ENCODE data around the gene NDC80.

The NDC80 gene

GRCh38 chr18:2535419-2535910 lies 35.9 kb upstream of the NDC80 start:
- Histone ChIP-seq H3K36me3 (ENCODE audit: control insufficient read depth in 1 of 2, insufficient read depth in 2 of 2, low read depth in 1 of 2, low read length in 2 of 2) (peaks cover 2 to 14% of the 10 kb centered on the region in 2 experiments), H3K9me3 (ENCODE audit: control insufficient read depth, low read length) (peaks cover 7% of the 10 kb centered on the region), H3K4me2 (ENCODE audit: low read length, poor library complexity, severe bottlenecking) (no peak overlapping the region), H3K79me1 (replicated peaks; ENCODE audit: low read length, poor library complexity, severe bottlenecking) (no peaks in the 10 kb centered on the region), H3K4me1 (ENCODE audit: control insufficient read depth, insufficient read depth, low read depth, low read length) (peaks cover 3% of the 10 kb centered on the region), H3K14ac (ENCODE audit: low read length in 2 of 2) (no peak overlapping the region), H2AFZ (ENCODE audit: low read depth, low read length) (no peak overlapping the region), H3K18ac (ENCODE audit: low read depth in 1 of 2, low read length in 2 of 2) (no peak overlapping the region), H2AK5ac (ENCODE audit: low read length, severe bottlenecking) (peak overlapping the region; percentile 89), H2BK5ac (ENCODE audit: low read depth, low read length, poor library complexity, severe bottlenecking) (peak overlapping the region; percentile 39), H3K27me3 (ENCODE audit: control insufficient read depth in 1 of 2, insufficient read depth in 1 of 2, low read length in 2 of 2) (no peaks in the 10 kb centered on the region), H2BK15ac (ENCODE audit: low read depth, poor library complexity, severe bottlenecking) (no peak overlapping the region), H2BK120ac (ENCODE audit: low read depth, low read length) (no peak overlapping the region), H3K4me3 (ENCODE audit: insufficient read depth in 1 of 2, low read depth in 1 of 2, low read length in 2 of 2) (no peak overlapping the region), H2BK12ac (ENCODE audit: low read length in 2 of 2) (no peak overlapping the region), H4K91ac (ENCODE audit: low read length) (no peak overlapping the region), H3K9ac (ENCODE audit: low read length) (no peak overlapping the region), H3K4ac (ENCODE audit: low read depth in 1 of 2, low read length in 2 of 2) (no peak overlapping the region), H3K23ac (ENCODE audit: low read length in 2 of 2) (no peak overlapping the region), H4K8ac (ENCODE audit: low read length) (no peak overlapping the region), H3K27ac (ENCODE audit: low read length, poor library complexity, severe bottlenecking) (peak overlapping the region; percentile 92)
- DNase-seq: no peak
- 96% methylated on average over 1 of the region's 1 CpG for WGBS

GRCh38 chr18:2536063-2536462 lies 35.3 kb upstream of the NDC80 start:
- H3K79me1 ChIP-seq (replicated peaks; ENCODE audit: low read length, poor library complexity, severe bottlenecking): no peaks in the 10 kb centered on the region
- WGBS: 98% methylated on average over 1 of the region's 2 CpGs
- no peak overlapping the region for H3K14ac ChIP-seq (ENCODE audit: low read length in 2 of 2)
- H2AK5ac ChIP-seq (ENCODE audit: low read length, severe bottlenecking): peak overlapping the region; percentile 90
- peak overlapping the region; percentile 99 for H2BK5ac ChIP-seq (ENCODE audit: low read depth, low read length, poor library complexity, severe bottlenecking)
- H3K4me1 ChIP-seq (ENCODE audit: control insufficient read depth, insufficient read depth, low read depth, low read length): peaks cover 3% of the 10 kb centered on the region
- H2BK12ac ChIP-seq (ENCODE audit: low read length in 2 of 2): no peak overlapping the region
- H3K36me3 ChIP-seq (ENCODE audit: control insufficient read depth in 1 of 2, insufficient read depth in 2 of 2, low read depth in 1 of 2, low read length in 2 of 2): peaks cover 2 to 14% of the 10 kb centered on the region in 2 experiments
- no peaks in the 10 kb centered on the region for H3K27me3 ChIP-seq (ENCODE audit: control insufficient read depth in 1 of 2, insufficient read depth in 1 of 2, low read length in 2 of 2)
- H3K4me3 ChIP-seq (ENCODE audit: insufficient read depth in 1 of 2, low read depth in 1 of 2, low read length in 2 of 2): no peak overlapping the region
- H4K91ac ChIP-seq (ENCODE audit: low read length): no peak overlapping the region
- peak overlapping the region; percentile 99 for H3K27ac ChIP-seq (ENCODE audit: low read length, poor library complexity, severe bottlenecking)
- H3K18ac ChIP-seq (ENCODE audit: low read depth in 1 of 2, low read length in 2 of 2): no peak overlapping the region
- H3K9ac ChIP-seq (ENCODE audit: low read length): peak overlapping the region; percentile 57
- no peak overlapping the region for H2AFZ ChIP-seq (ENCODE audit: low read depth, low read length)
- H2BK15ac ChIP-seq (ENCODE audit: low read depth, poor library complexity, severe bottlenecking): no peak overlapping the region
- no peak overlapping the region for H3K23ac ChIP-seq (ENCODE audit: low read length in 2 of 2)
- peak; percentile 13 for DNase-seq
- peaks cover 7% of the 10 kb centered on the region for H3K9me3 ChIP-seq (ENCODE audit: control insufficient read depth, low read length)
- peak overlapping the region; percentile 29 for H3K4me2 ChIP-seq (ENCODE audit: low read length, poor library complexity, severe bottlenecking)
- no peak overlapping the region for H2BK120ac ChIP-seq (ENCODE audit: low read depth, low read length)
- no peak overlapping the region for H4K8ac ChIP-seq (ENCODE audit: low read length)
- no peak overlapping the region for H3K4ac ChIP-seq (ENCODE audit: low read depth in 1 of 2, low read length in 2 of 2)

GRCh38 chr18:2536493-2536892 lies 34.9 kb upstream of the NDC80 start:
- Histone ChIP-seq H3K14ac (ENCODE audit: low read length in 2 of 2) (no peak overlapping the region), H3K4me1 (ENCODE audit: control insufficient read depth, insufficient read depth, low read depth, low read length) (peaks cover 3% of the 10 kb centered on the region), H2AFZ (ENCODE audit: low read depth, low read length) (no peak overlapping the region), H4K8ac (ENCODE audit: low read length) (no peak overlapping the region), H3K27me3 (ENCODE audit: control insufficient read depth in 1 of 2, insufficient read depth in 1 of 2, low read length in 2 of 2) (no peaks in the 10 kb centered on the region), H4K91ac (ENCODE audit: low read length) (no peak overlapping the region), H2BK120ac (ENCODE audit: low read depth, low read length) (no peak overlapping the region), H2AK5ac (ENCODE audit: low read length, severe bottlenecking) (no peak overlapping the region), H3K4ac (ENCODE audit: low read depth in 1 of 2, low read length in 2 of 2) (no peak overlapping the region), H3K23ac (ENCODE audit: low read length in 2 of 2) (no peak overlapping the region), H3K4me3 (ENCODE audit: insufficient read depth in 1 of 2, low read depth in 1 of 2, low read length in 2 of 2) (no peak overlapping the region), H3K79me1 (replicated peaks; ENCODE audit: low read length, poor library complexity, severe bottlenecking) (no peaks in the 10 kb centered on the region), H2BK15ac (ENCODE audit: low read depth, poor library complexity, severe bottlenecking) (no peak overlapping the region), H2BK12ac (ENCODE audit: low read length in 2 of 2) (no peak overlapping the region), H2BK5ac (ENCODE audit: low read depth, low read length, poor library complexity, severe bottlenecking) (peak overlapping the region; percentile 99), H3K27ac (ENCODE audit: low read length, poor library complexity, severe bottlenecking) (peak overlapping the region; percentile 99), H3K9ac (ENCODE audit: low read length) (peak overlapping the region; percentile 57), H3K4me2 (ENCODE audit: low read length, poor library complexity, severe bottlenecking) (peak overlapping the region; percentile 29), H3K18ac (ENCODE audit: low read depth in 1 of 2, low read length in 2 of 2) (no peak overlapping the region), H3K9me3 (ENCODE audit: control insufficient read depth, low read length) (peaks cover 7% of the 10 kb centered on the region), H3K36me3 (ENCODE audit: control insufficient read depth in 1 of 2, insufficient read depth in 2 of 2, low read depth in 1 of 2, low read length in 2 of 2) (peaks cover 2 to 14% of the 10 kb centered on the region in 2 experiments)
- 48% methylated on average over 3 of the region's 4 CpGs for WGBS
- peak; percentile 85 for DNase-seq

- H2AK5ac ChIP-seq (ENCODE audit: low read length, severe bottlenecking): no peak overlapping the region
- H2BK5ac ChIP-seq (ENCODE audit: low read depth, low read length, poor library complexity, severe bottlenecking): no peak overlapping the region
- H3K4me2 ChIP-seq (ENCODE audit: low read length, poor library complexity, severe bottlenecking): no peak overlapping the region
- no peak overlapping the region for H2BK15ac ChIP-seq (ENCODE audit: low read depth, poor library complexity, severe bottlenecking)
- DNase-seq: no peak
- H2BK120ac ChIP-seq (ENCODE audit: low read depth, low read length): no peak overlapping the region
- no peak overlapping the region for H2AFZ ChIP-seq (ENCODE audit: low read depth, low read length)
- H3K4me1 ChIP-seq (ENCODE audit: control insufficient read depth, insufficient read depth, low read depth, low read length): peaks cover 3% of the 10 kb centered on the region
- H3K36me3 ChIP-seq (ENCODE audit: control insufficient read depth in 1 of 2, insufficient read depth in 2 of 2, low read depth in 1 of 2, low read length in 2 of 2): peaks cover under 1 to 14% of the 10 kb centered on the region in 2 experiments
- peak overlapping the region; percentile 99 for H3K27ac ChIP-seq (ENCODE audit: low read length, poor library complexity, severe bottlenecking)
- no peak overlapping the region for H4K91ac ChIP-seq (ENCODE audit: low read length)
- H3K9ac ChIP-seq (ENCODE audit: low read length): peak overlapping the region; percentile 11
- H3K4ac ChIP-seq (ENCODE audit: low read depth in 1 of 2, low read length in 2 of 2): no peak overlapping the region
- no peak overlapping the region for H3K14ac ChIP-seq (ENCODE audit: low read length in 2 of 2)
- peaks cover 5% of the 10 kb centered on the region for H3K9me3 ChIP-seq (ENCODE audit: control insufficient read depth, low read length)
- WGBS: no CpG with 5 or more reads among the region's 3 CpGs
- H3K23ac ChIP-seq (ENCODE audit: low read length in 2 of 2): no peak overlapping the region
- no peaks in the 10 kb centered on the region for H3K79me1 ChIP-seq (replicated peaks; ENCODE audit: low read length, poor library complexity, severe bottlenecking)
- H3K18ac ChIP-seq (ENCODE audit: low read depth in 1 of 2, low read length in 2 of 2): no peak overlapping the region
- no peak overlapping the region for H4K8ac ChIP-seq (ENCODE audit: low read length)
- H3K27me3 ChIP-seq (ENCODE audit: control insufficient read depth in 1 of 2, insufficient read depth in 1 of 2, low read length in 2 of 2): no peaks in the 10 kb centered on the region
- no peak overlapping the region for H2BK12ac ChIP-seq (ENCODE audit: low read length in 2 of 2)
- H3K4me3 ChIP-seq (ENCODE audit: insufficient read depth in 1 of 2, low read depth in 1 of 2, low read length in 2 of 2): no peak overlapping the region
These were observed 34.1 kb upstream of the NDC80 start for GRCh38 chr18:2537296-2537695.
